Left ventricle myocardium superior (tissue), 1 donor: ENCODE data around the gene RNU5D-1. TPM values are rescaled to one million over a fixed set of nuclear protein-coding genes. Genes with fewer than 3 reads are reported as not detected.

ENCODE experiments used
- ATAC-seq: fragments of 200-7000 bp; cut with Tn5 transposase; one replicate; pipeline ENCODE4 v1.9.1; 2020; ENCODE audit warnings: mild to moderate bottlenecking, moderate library complexity
- DNase-seq: peaks from one replicate; pipeline ENCODE4 v3.0.0-alpha.2; 2020
- intact Hi-C: fragments of 100-400 bp; cut with micrococcal nuclease; formaldehyde crosslinking; loops from one replicate; pipeline ENCODE4 v1.11.0; 2022
- total RNA-seq: library from RNA; stranded (reverse); fragmentation: NEBNext Ultra II Directional; extraction: Animal tissue kit (Norgen Biotek cat#: 25700); gene quantifications from one replicate; pipeline ENCODE4 v1.2.1, GENCODE V29; 2021
- donor health status: DM: no; HTN: yes; CAD: no; lungs with severe emphysema.

Gene RNU5D-1
- total RNA-seq, 1 donor from 2014 or later, result not detected

GRCh38 chr1:44735992-44736391, 5.0 kb upstream of the RNU5D-1 start:
- intact Hi-C loops, result no loop called here
- no peak for ATAC-seq
- no peak for DNase-seq

GRCh38 chr1:44733784-44734183, 2.8 kb upstream of the RNU5D-1 start:
- intact Hi-C loops, result no loop called here

GRCh38 chr1:44733365-44733764, 2.4 kb upstream of the RNU5D-1 start:
- no peak for ATAC-seq

More at GRCh38 chr1:44733784-44734183, 2.8 kb upstream of the RNU5D-1 start:
- no peak for DNase-seq
- no peak for ATAC-seq

GRCh38 chr1:44724955-44725698, 5.8 kb downstream of the RNU5D-1 start:
- intact Hi-C loops, result no loop called here
- ATAC-seq (no peak), DNase-seq (no peak)

More at GRCh38 chr1:44733365-44733764, 2.4 kb upstream of the RNU5D-1 start:
- intact Hi-C loops, result no loop called here
- no peak for DNase-seq

- DNase-seq, result no peak
- intact Hi-C loops, result no loop called here
- ATAC-seq, result no peak
Observed at GRCh38 chr1:44724296-44724954, 6.5 kb downstream of the RNU5D-1 start.

- intact Hi-C loops, result no loop called here
- DNase-seq (peak; percentile 46), ATAC-seq (no peak)
Observed at GRCh38 chr1:44723496-44724295, 7.3 kb downstream of the RNU5D-1 start.

GRCh38 chr1:44723064-44723463, 7.9 kb downstream of the RNU5D-1 start:
- DNase-seq (no peak), ATAC-seq (no peak)
- intact Hi-C loops, result no loop called here

- ATAC-seq (peak; percentile 74), DNase-seq (no peak)
- intact Hi-C loops, result no loop called here
Observed at GRCh38 chr1:44721485-44722361, 9.2 kb downstream of the RNU5D-1 start.

- intact Hi-C loops, result no loop called here
- no peak for ATAC-seq
- DNase-seq, result no peak
Observed at GRCh38 chr1:44720281-44720680, 10.7 kb downstream of the RNU5D-1 start.

GRCh38 chr1:44719318-44719717, 11.7 kb downstream of the RNU5D-1 start:
- intact Hi-C loops, result no loop called here
- no peak for ATAC-seq
- DNase-seq, result no peak

GRCh38 chr1:44718091-44718490, 12.9 kb downstream of the RNU5D-1 start:
- ATAC-seq (no peak), DNase-seq (no peak)
- intact Hi-C loops, result no loop called here

GRCh38 chr1:44717653-44718052, 13.3 kb downstream of the RNU5D-1 start:
- intact Hi-C loops, result no loop called here
- no peak for ATAC-seq
- DNase-seq, result no peak

- ATAC-seq (no peak), DNase-seq (no peak)
- intact Hi-C loops, result no loop called here
Observed at GRCh38 chr1:44717156-44717555, 13.8 kb downstream of the RNU5D-1 start.

- ATAC-seq (peak; percentile 80), DNase-seq (no peak)
- intact Hi-C loops, result no loop called here
Observed at GRCh38 chr1:44714944-44715571, 15.9 kb downstream of the RNU5D-1 start.

- intact Hi-C loops, result no loop called here
- no peak for ATAC-seq
- DNase-seq, result no peak
Observed at GRCh38 chr1:44714532-44714931, 16.4 kb downstream of the RNU5D-1 start.

- intact Hi-C loops, result no loop called here
- no peak for DNase-seq
- no peak for ATAC-seq
Observed at GRCh38 chr1:44713321-44713781, 17.6 kb downstream of the RNU5D-1 start.

- DNase-seq, result no peak
- intact Hi-C loops, result no loop called here
Observed at GRCh38 chr1:44707959-44708831, 22.8 kb downstream of the RNU5D-1 start.

More at GRCh38 chr1:44707959-44708831, 22.8 kb downstream of the RNU5D-1 start:
- peak; percentile 76 for ATAC-seq
